Ascending aorta (tissue), 2 donors: ENCODE measurements around the gene RASA1. TPM values are rescaled to one million over a fixed set of nuclear protein-coding genes. Genes with fewer than 3 reads are reported as not detected.

ENCODE experiments used
- DNase-seq, 2 donors: peaks; one replicate each; pipeline ENCODE4 v3.0.0-alpha.2; 2019; ENCODE audit warnings: low spot score in 2 of 2
- H3K27ac ChIP-seq, 2 donors: fragments of 200-600 bp; sonication (generic); one replicate each; pipeline ENCODE4 v1.5.1; 2016 to 2017; ENCODE audit warnings: mild to moderate bottlenecking in 1 of 2
- H3K27me3 ChIP-seq: fragments of 200-600 bp; sonication (generic); one replicate; pipeline ENCODE4 v1.5.1; 2017
- H3K36me3 ChIP-seq, 2 donors: fragments of 200-600 bp; sonication (generic); one replicate each; pipeline ENCODE4 v1.5.1; 2016
- H3K4me1 ChIP-seq, 2 donors: fragments of 200-600 bp; sonication (generic); one replicate each; pipeline ENCODE4 v1.5.1; 2016 to 2017; ENCODE audit warnings: mild to moderate bottlenecking in 1 of 2
- H3K4me3 ChIP-seq, 2 donors: fragments of 200-600 bp; sonication (generic); one replicate each; pipeline ENCODE4 v1.5.1; 2016 to 2017; ENCODE audit warnings: mild to moderate bottlenecking in 1 of 2
- H3K9me3 ChIP-seq, 2 donors: fragments of 200-600 bp; sonication (generic); one replicate each; pipeline ENCODE4 v1.5.1; 2016
- intact Hi-C: fragments of 100-400 bp; cut with DNase I; formaldehyde crosslinking; loops from one replicate; pipeline ENCODE4 v1.15.1; 2023
- total RNA-seq: library from RNA; depleted of rRNA; stranded (reverse); fragments of >200 nt; gene quantifications from one replicate; pipeline ENCODE4 v1.1.0, GENCODE V29; 2016
- TF ChIP-seq, protein P1 (sequence below), 3 experiments: fragments of 200-600 bp in 2 of 3; fragments of 450-650 bp in 1 of 3; sonication (generic) in 2 of 3; IDR thresholded peaks; one replicate each; pipeline ENCODE4 v1.5.1; 2016 to 2019; ENCODE audit warnings: antibody characterized with exemption in 3 of 3, mild to moderate bottlenecking in 1 of 3, moderate library complexity in 1 of 3

RASA1 gene
- total RNA-seq, 1 donor from 2014 or later: 30.5 TPM

GRCh38 chr5:87434461-87434860 lies 166.8 kb downstream of the RASA1 start:
- Histone ChIP-seq H3K27me3 (no peaks in the 10 kb centered on the region), H3K4me1 (no peaks in the 10 kb centered on the region), H3K27ac (no peak overlapping the region), H3K4me3 (no peak overlapping the region), H3K36me3 (no peaks in the 10 kb centered on the region), H3K9me3 (no peaks in the 10 kb centered on the region)
- TF ChIP-seq, protein P1, sequence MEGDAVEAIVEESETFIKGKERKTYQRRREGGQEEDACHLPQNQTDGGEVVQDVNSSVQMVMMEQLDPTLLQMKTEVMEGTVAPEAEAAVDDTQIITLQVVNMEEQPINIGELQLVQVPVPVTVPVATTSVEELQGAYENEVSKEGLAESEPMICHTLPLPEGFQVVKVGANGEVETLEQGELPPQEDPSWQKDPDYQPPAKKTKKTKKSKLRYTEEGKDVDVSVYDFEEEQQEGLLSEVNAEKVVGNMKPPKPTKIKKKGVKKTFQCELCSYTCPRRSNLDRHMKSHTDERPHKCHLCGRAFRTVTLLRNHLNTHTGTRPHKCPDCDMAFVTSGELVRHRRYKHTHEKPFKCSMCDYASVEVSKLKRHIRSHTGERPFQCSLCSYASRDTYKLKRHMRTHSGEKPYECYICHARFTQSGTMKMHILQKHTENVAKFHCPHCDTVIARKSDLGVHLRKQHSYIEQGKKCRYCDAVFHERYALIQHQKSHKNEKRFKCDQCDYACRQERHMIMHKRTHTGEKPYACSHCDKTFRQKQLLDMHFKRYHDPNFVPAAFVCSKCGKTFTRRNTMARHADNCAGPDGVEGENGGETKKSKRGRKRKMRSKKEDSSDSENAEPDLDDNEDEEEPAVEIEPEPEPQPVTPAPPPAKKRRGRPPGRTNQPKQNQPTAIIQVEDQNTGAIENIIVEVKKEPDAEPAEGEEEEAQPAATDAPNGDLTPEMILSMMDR (IDR thresholded peaks at IDR 0.05): no peak
- no peak for DNase-seq
- intact Hi-C loops: no loop called here

DNA sequence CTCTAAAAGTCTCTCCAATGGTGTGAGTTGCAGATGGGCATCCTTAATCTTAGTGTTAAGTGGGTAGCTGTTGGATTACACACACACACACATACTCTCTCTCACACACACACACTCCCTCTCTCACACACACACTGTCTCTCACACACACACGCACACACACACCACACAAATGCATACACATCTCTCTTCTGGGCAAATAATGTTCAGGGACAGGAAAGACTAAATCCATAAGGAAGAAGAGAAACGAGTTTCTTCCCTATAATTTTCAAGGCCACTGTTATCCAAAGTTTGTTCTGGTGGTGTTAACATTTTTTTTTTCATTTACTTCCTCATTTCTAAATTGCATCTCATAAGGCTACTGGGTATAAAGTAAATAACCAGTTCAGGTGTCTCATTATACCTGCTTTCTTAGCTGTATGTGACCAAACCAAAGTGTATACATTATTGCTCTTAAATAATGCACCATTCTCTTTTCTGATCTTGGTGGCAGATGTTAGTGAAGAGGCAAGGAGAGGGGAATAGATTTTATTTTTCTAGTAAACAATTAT lies 167.5 kb downstream of the RASA1 start:
- Histone ChIP-seq H3K36me3 (no peaks in the 10 kb centered on the region), H3K27me3 (no peaks in the 10 kb centered on the region), H3K27ac (no peak overlapping the region), H3K9me3 (no peaks in the 10 kb centered on the region), H3K4me3 (no peak overlapping the region), H3K4me1 (no peaks in the 10 kb centered on the region)
- no peak for DNase-seq
- intact Hi-C loops: no loop called here
- TF ChIP-seq, protein P1 (IDR thresholded peaks at IDR 0.05): no peak

DNA sequence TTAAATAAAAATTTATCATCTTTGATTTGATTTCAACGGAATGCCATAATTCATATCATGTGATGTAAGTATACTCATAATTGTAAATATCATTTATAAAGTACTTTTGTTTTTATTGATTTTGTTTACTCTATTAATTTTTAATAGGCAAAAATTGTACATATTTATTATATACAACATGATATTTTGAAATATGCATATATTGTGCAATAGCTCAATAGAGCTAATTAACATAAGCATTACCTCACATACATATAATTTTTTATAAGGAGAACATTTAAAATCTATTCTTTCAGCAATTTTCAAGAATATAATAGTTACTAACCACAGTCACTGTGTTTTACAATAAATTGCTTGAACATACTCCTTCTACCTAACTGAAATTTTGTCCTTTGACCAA lies 170.0 kb downstream of the RASA1 start:
- Histone ChIP-seq H3K36me3 (no peaks in the 10 kb centered on the region), H3K27me3 (no peaks in the 10 kb centered on the region), H3K27ac (no peak overlapping the region), H3K4me1 (no peaks in the 10 kb centered on the region), H3K4me3 (no peak overlapping the region), H3K9me3 (no peaks in the 10 kb centered on the region)
- intact Hi-C loops: no loop called here
- no peak for DNase-seq
- TF ChIP-seq, protein P1 (IDR thresholded peaks at IDR 0.05): no peak

- no peaks in the 10 kb centered on the region for H3K9me3 ChIP-seq
- H3K27ac ChIP-seq: no peak overlapping the region
- TF ChIP-seq, protein P1 (IDR thresholded peaks at IDR 0.05): no peak
- H3K4me1 ChIP-seq: no peaks in the 10 kb centered on the region
- H3K4me3 ChIP-seq: no peak overlapping the region
- no peaks in the 10 kb centered on the region for H3K36me3 ChIP-seq
- H3K27me3 ChIP-seq: no peaks in the 10 kb centered on the region
- DNase-seq: no peak
- intact Hi-C loops: no loop called here
Measured at GRCh38 chr5:87438231-87438630, 170.5 kb downstream of the RASA1 start.

Other genes starting within 250 kb of the RASA1 start
- gene CCNH, start 145.0 kb downstream of the RASA1 start, total RNA-seq: 65.7 TPM